CD8-positive, alpha-beta memory T cell (primary cell): Measurements from ENCODE around the gene PHPT1. TPM values are rescaled to one million over a fixed set of nuclear protein-coding genes. Genes with fewer than 3 reads are reported as not detected.
"Not testable (repeated sequence)": the region's sequence is repeated elsewhere in the genome, so short reads cannot be mapped to it uniquely, and the experiment has no call there.

Experiments
- CTCF ChIA-PET: fragments of 350-600 bp; sonication (Branson Sonifier 250); formaldehyde crosslinking; loops from one replicate; lab custom pipeline; 2021; ENCODE audit warnings: antibody characterized with exemption; lab: Charles Lee
- POLR2A ChIA-PET: fragments of 350-600 bp; sonication (Branson Sonifier 250); formaldehyde crosslinking; loops from one replicate; lab custom pipeline; 2021; ENCODE audit warnings: antibody characterized with exemption; lab: Charles Lee
- DNase-seq, 5 donors: peaks; one replicate each; pipeline versions ENCODE4 v3.0.0 to v3.0.0-alpha.2; 2020 to 2022; ENCODE audit warnings: mixed read lengths in 1 of 5
- H3K27ac ChIP-seq: one replicate; pipeline ENCODE4 v1.7.0; 2013; ENCODE audit warnings: low read depth, mild to moderate bottlenecking, low read length, moderate library complexity
- H3K27me3 ChIP-seq: 2 replicates; pipeline ENCODE4 v1.7.0; 2013; ENCODE audit warnings: low read length, mild to moderate bottlenecking; ENCODE audit not compliant: insufficient read depth, poor library complexity, severe bottlenecking
- H3K36me3 ChIP-seq: 2 replicates; pipeline ENCODE4 v1.7.0; 2013; ENCODE audit warnings: mild to moderate bottlenecking, low read length, moderate library complexity; ENCODE audit not compliant: insufficient read depth
- H3K4me1 ChIP-seq: 2 replicates; pipeline ENCODE4 v1.7.0; 2013; ENCODE audit warnings: mild to moderate bottlenecking, low read length, moderate library complexity; ENCODE audit not compliant: insufficient read depth
- H3K4me3 ChIP-seq: 2 replicates; pipeline ENCODE4 v1.7.0; 2013; ENCODE audit warnings: mild to moderate bottlenecking, low read length
- H3K9me3 ChIP-seq: 2 replicates; pipeline ENCODE4 v1.7.0; 2013; ENCODE audit warnings: mild to moderate bottlenecking, low read length
- H3K27ac Mint-ChIP-seq, 8 donors: one replicate each; pipeline ENCODE4 v1.8.0; 2020 to 2021; ENCODE audit warnings: mixed read lengths in 8 of 8, mild to moderate bottlenecking in 6 of 8, inconsistent platforms in 3 of 8, moderate library complexity in 3 of 8
- H3K27me3 Mint-ChIP-seq, 2 donors: one replicate each; pipeline ENCODE4 v1.8.0; 2020 to 2021; ENCODE audit warnings: mixed read lengths in 2 of 2, mild to moderate bottlenecking in 1 of 2, moderate library complexity in 1 of 2
- H3K36me3 Mint-ChIP-seq, 3 donors: one replicate each; pipeline ENCODE4 v1.8.0; 2020 to 2021; ENCODE audit warnings: mixed read lengths in 3 of 3, inconsistent platforms in 1 of 3, mild to moderate bottlenecking in 1 of 3
- H3K4me1 Mint-ChIP-seq, 3 donors: one replicate each; pipeline ENCODE4 v1.8.0; 2020 to 2021; ENCODE audit warnings: mixed read lengths in 3 of 3, inconsistent platforms in 1 of 3, mild to moderate bottlenecking in 1 of 3
- H3K4me3 Mint-ChIP-seq, 7 donors: one replicate each; pipeline ENCODE4 v1.8.0; 2020 to 2021; ENCODE audit warnings: mixed read lengths in 7 of 7, mild to moderate bottlenecking in 6 of 7, moderate library complexity in 4 of 7, inconsistent platforms in 2 of 7
- H3K9me3 Mint-ChIP-seq, 5 donors: one replicate each; pipeline ENCODE4 v1.8.0; 2020 to 2022; ENCODE audit warnings: mixed read lengths in 5 of 5, mild to moderate bottlenecking in 3 of 5, moderate library complexity in 2 of 5, inconsistent platforms in 1 of 5
- polyA plus RNA-seq: library from polyadenylated mRNA; unstranded; fragments of 300-500 nt; fragmentation: Illumina TruSeq; gene quantifications from one replicate; pipeline ENCODE4 v1.2.3, GENCODE V29; 2021
- total RNA-seq, 2 experiments: library from RNA; stranded (reverse); gene quantifications; one replicate each; pipeline ENCODE4 v1.2.3, GENCODE V29; 2021

PHPT1 gene
- total and polyA plus RNA-seq, 3 experiments from 2014 or later = 100.0 to 110 (median 108) TPM

DNA sequence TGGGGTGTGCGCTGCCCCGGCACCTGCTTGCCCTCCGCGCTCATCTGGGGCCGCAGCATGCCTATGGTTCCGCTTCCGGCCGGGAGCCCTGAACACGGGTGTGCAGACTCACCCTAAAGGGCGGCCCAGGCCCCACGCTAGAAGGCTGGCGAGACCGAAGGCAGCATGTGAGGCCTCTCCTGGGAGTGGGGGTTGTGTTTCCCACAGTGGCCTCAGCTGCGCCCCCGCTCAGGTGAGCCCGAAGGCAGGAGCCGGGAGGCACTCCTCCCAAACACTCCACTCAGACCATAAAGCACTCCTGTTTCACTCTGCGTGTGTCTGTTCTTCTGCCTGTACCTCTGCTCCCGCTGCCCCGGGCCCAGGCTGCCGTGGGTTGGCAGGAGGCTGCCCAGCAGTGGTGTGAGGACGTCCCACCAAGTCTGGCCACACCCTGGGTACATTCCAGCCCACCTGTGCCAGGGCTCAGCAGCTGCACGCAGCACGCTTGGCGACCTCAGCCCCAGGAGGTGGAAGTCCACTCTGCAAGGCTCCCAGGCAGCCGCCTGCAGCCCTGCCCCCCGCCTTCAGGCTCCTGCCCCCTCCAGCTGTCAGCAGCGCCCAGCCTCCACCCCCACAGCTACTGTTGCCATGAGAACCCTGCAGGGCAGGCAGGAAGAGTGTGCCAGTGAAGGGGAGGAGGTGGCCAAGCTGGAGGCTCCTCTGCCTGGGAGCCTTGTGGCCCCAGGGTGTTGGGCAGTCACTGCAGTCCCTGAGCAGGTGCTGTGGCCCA lies 8.1 kb upstream of the PHPT1 start:
- Histone ChIP-seq H3K4me3 (no peak overlapping the region), H3K27me3 (no peaks in the 10 kb centered on the region), H3K9me3 (no peaks in the 10 kb centered on the region), H3K27ac (no peak overlapping the region), H3K4me1 (peaks cover 14% of the 10 kb centered on the region), H3K36me3 (no peaks in the 10 kb centered on the region)
- no peak overlapping the region for H3K4me3 Mint-ChIP-seq
- H3K9me3 Mint-ChIP-seq = no peaks in the 10 kb centered on the region
- DNase-seq = no peak
- peaks cover 0 to 18% (median 0%) of the 10 kb centered on the region in 3 donors for H3K36me3 Mint-ChIP-seq
- H3K27me3 Mint-ChIP-seq = peaks cover 3 to 10% of the 10 kb centered on the region in 2 donors
- ChIA-PET CTCF (interaction anchor here (1.0 to 4.9 kb wide), 11 partner anchors 8 to 194 kb away, joined by 3 to 45 read pairs (median 12); partner anchors contain the start of gene TRAF2), POLR2A (no interaction called here)
- peaks cover 8 to 17% (median 12%) of the 10 kb centered on the region in 3 donors for H3K4me1 Mint-ChIP-seq
- H3K27ac Mint-ChIP-seq = no peak overlapping the region

DNA sequence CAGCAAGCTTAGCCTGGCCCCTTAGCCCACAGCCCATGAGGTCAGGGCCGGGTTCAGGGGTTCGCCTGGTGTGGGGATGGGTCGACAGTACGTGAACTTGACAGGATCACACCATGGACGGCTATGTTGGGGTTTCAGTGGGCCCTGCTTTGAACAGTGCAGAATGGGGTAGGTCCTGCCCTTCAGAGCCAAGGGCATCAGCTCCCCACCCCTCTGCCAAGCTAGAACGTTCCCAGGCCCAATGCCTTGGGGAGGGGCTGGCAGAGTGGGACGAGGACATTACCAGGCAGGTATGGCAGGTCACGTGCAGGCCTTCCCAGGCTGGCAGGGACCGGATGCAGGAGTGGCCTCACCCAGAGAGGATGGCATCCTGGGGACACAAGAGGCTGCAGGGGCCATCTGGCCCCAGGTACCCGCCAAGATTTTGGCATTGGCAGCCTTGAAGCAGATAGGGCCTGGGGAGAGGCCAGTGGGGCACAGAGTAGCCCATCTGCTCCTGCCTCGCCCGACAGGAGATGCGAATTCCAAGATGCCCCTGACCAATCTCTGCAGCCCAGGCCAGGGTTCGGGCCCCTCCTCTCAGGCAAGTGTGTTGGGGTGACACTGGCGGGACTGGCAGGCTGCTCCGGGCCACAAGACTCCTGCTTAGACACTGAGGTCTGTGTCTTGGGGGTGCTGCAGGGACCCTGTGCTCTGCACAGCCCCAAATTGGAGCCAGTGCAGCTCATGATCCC lies 7.4 kb upstream of the PHPT1 start:
- not testable (repeated sequence) for H3K9me3 Mint-ChIP-seq, H3K9me3 ChIP-seq, H3K4me3 ChIP-seq, DNase-seq, H3K36me3 ChIP-seq, H3K27me3 ChIP-seq, H3K27ac ChIP-seq
- peak overlapping the region in 7 of 8 donors; percentile 37 to 79 (median 58) for H3K27ac Mint-ChIP-seq
- CTCF ChIA-PET = interaction anchor here (0.6 to 4.9 kb wide), 33 partner anchors 9 to 315 kb away, joined by 3 to 45 read pairs (median 4); partner anchors contain the start of genes CLIC3, MAMDC4, NPDC1 and RABL6
- H3K36me3 Mint-ChIP-seq = peaks cover 0 to 18% (median 0%) of the 10 kb centered on the region in 3 donors
- peak overlapping the region; percentile 86 to 96 (median 88) for H3K4me3 Mint-ChIP-seq
- peaks cover 14% of the 10 kb centered on the region for H3K4me1 ChIP-seq
- peaks cover 8 to 22% (median 14%) of the 10 kb centered on the region in 3 donors for H3K4me1 Mint-ChIP-seq
- POLR2A ChIA-PET = interaction anchor here (0.6 to 2.2 kb wide), 5 partner anchors 20 to 193 kb away, joined by 3 to 9 read pairs (median 4); no protein-coding TSS in a partner anchor
- H3K27me3 Mint-ChIP-seq = peaks cover 7 to 13% of the 10 kb centered on the region in 2 donors

DNA sequence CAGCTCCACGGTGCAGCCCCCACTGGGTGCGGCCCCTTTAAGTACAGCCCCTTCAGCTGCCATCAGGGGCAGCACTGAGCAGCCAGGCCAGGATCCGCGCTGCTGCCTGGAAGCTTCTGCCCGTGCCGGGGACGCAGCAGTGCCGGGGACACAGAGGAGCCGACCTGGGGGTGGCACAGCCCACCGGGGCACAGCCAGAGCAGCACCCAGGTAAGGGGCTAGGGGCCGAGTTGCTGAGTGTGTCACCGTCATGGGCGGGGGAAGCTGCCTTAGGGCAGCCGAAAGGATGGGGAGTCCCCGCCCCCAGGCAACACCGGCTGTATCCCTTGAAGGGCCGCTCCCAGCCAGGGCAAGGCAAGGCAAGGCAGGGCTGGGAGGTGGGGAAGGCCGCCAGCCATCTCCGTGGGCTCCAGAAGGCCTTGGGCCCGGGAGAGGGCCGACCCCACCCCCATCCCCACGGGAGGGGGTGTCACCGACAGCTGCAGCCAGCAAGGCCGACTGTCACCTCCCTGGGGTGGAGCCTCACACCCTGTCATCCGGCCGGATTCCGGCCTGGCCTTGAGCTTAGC lies 6.7 kb upstream of the PHPT1 start, which contains the start of gene AJM1:
Gene AJM1, plus strand, starts transcription at position 99 of the 569 bp plus-strand sequence. CDS start 1,937 bp downstream, outside the sequence.
- H3K27me3 Mint-ChIP-seq = peaks cover 7 to 15% of the 10 kb centered on the region in 2 donors
- ChIA-PET POLR2A (interaction anchor here (0.6 to 2.2 kb wide), 6 partner anchors 21 to 192 kb away, joined by 3 to 9 read pairs (median 4); partner anchors contain the start of gene EDF1), CTCF (interaction anchor here (0.6 to 4.9 kb wide), 37 partner anchors 9 to 314 kb away, joined by 3 to 45 read pairs (median 4); partner anchors contain the start of genes CLIC3, MAMDC4, NPDC1 and RABL6)
- peaks cover 8 to 25% (median 14%) of the 10 kb centered on the region in 3 donors for H3K4me1 Mint-ChIP-seq
- peak within 1 kb of the TSS; percentile 71 for H3K4me3 ChIP-seq
- peaks cover 0 to 18% (median 0%) of the 10 kb centered on the region in 3 donors for H3K36me3 Mint-ChIP-seq
- H3K4me1 ChIP-seq = peaks cover 15% of the 10 kb centered on the region
- peak within 1 kb of the TSS; percentile 37 to 84 (median 68) for H3K27ac Mint-ChIP-seq
- H3K4me3 Mint-ChIP-seq = peak within 1 kb of the TSS; percentile 86 to 96 (median 88)
- H3K9me3 ChIP-seq, H3K27me3 ChIP-seq, H3K9me3 Mint-ChIP-seq, H3K27ac ChIP-seq, H3K36me3 ChIP-seq: not testable (repeated sequence)
- DNase-seq = peak; percentile 72 to 86 (median 75)

DNA sequence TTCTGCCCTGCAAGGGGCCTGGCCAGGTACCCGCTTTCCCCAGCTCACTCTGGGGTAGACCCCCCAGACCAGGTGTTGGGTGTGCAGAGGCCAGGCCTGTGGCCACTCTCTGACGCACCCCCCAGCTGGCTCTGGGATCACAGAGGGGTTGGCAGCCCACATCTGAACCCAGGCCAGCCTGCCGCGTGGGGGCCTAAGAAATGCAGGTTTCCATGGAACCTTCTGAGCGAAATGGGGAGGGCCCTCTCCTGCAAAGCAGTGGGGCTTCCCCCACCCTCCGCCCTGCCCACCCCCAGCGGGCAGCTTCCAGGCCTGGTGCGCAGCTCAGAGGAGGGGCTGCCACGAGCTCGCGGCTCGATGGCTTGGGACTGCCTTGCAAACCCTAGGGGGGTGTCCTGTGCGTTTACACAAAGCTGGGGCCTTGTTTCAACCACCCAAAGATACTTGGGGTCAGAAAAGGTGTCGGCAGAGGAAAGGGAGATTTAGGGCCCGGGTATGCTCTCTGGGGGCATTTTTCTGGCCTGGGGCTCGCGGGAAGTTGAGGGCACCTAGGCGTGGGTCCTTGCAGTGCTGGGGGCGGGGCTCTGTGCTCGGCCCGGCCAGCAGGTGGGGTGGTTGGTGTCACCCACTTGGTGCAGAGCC lies 5.9 kb upstream of the PHPT1 start:
- Mint-ChIP-seq H3K36me3 (peaks cover 0 to 16% (median 0%) of the 10 kb centered on the region in 3 donors), H3K4me3 (peak overlapping the region; percentile 75 to 89 (median 81)), H3K4me1 (peaks cover 8 to 33% (median 20%) of the 10 kb centered on the region in 3 donors), H3K27ac (peak overlapping the region in 7 of 8 donors; percentile 50 to 83 (median 57)), H3K27me3 (peaks cover 11 to 21% of the 10 kb centered on the region in 2 donors)
- peaks cover 23% of the 10 kb centered on the region for H3K4me1 ChIP-seq
- not testable (repeated sequence) for H3K4me3 ChIP-seq, H3K9me3 Mint-ChIP-seq, DNase-seq, H3K27me3 ChIP-seq, H3K9me3 ChIP-seq, H3K36me3 ChIP-seq, H3K27ac ChIP-seq
- CTCF ChIA-PET = interaction anchor here (0.8 to 4.9 kb wide), 22 partner anchors 8 to 234 kb away, joined by 3 to 45 read pairs (median 8); partner anchors contain the start of genes CLIC3, MAMDC4, NPDC1 and RABL6
- POLR2A ChIA-PET = interaction anchor here (0.8 to 2.2 kb wide), 4 partner anchors 23 to 156 kb away, joined by 3 to 9 read pairs (median 4); partner anchors contain the start of gene EDF1

DNA sequence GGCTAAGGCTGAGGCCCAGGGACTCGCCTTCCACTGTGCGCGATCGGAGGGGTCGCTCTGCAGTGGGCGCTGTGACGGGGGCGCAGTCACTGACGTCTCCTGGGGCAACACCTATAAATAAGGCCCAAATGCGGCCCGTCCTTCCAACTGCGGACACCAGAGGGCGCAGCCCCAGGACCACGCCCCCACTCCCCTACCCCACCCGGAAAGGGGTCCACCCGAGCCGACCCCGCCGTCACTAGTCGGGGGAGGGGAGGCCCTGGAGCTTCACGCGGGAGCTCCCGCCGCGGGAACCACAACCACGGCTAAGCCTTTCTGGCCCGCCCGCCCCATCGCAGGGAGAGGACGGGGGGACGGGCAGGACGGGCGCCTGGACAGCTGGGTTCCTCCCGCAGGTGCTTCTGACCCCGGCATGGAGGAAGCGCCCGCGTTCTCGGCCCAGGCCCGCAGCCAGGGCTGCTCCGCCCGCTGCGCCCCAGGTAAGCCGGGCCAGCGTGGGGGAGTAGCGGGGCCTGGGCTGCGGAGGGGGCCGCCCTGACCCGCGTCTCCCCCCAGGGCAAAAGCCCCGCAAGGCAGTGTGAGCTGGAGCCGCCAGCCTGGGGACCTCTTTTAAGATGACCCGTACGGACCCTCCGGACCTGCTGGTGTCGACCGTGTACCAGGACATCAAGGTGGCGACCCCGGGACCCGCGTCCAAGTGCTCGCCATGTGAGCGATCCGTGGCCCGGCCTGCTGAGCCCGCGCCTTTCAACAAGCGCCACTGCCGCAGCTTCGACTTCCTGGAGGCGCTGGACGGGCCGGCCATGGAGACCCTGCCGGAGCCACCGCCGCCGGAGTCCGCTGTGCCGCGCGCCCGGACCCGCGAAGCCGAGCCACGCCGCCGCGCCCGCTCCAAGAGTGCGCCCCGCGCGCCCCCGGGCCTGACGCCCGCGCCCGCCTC lies 5.1 kb upstream of the PHPT1 start:
- peaks cover 0 to 13% (median 0%) of the 10 kb centered on the region in 3 donors for H3K36me3 Mint-ChIP-seq
- H3K4me1 Mint-ChIP-seq = peaks cover 8 to 35% (median 21%) of the 10 kb centered on the region in 3 donors
- peaks cover 23% of the 10 kb centered on the region for H3K4me1 ChIP-seq
- peaks cover 11 to 24% of the 10 kb centered on the region in 2 donors for H3K27me3 Mint-ChIP-seq
- not testable (repeated sequence) for H3K27ac ChIP-seq, H3K27me3 ChIP-seq, H3K9me3 Mint-ChIP-seq, H3K4me3 ChIP-seq, H3K9me3 ChIP-seq, H3K36me3 ChIP-seq
- peak overlapping the region in 6 of 8 donors; percentile 50 to 83 (median 60) for H3K27ac Mint-ChIP-seq
- POLR2A ChIA-PET = interaction anchor here (1.1 to 2.2 kb wide), 2 partner anchors 42 to 44 kb away, joined by 4 to 9 read pairs; no protein-coding TSS in a partner anchor
- DNase-seq = peak; percentile 44 to 78 (median 49)
- H3K4me3 Mint-ChIP-seq = peak overlapping the region; percentile 75 to 89 (median 81)
- CTCF ChIA-PET = interaction anchor here (0.8 to 4.9 kb wide), 13 partner anchors 16 to 191 kb away, joined by 3 to 45 read pairs (median 9); partner anchors contain the start of genes RABL6 and TRAF2

DNA sequence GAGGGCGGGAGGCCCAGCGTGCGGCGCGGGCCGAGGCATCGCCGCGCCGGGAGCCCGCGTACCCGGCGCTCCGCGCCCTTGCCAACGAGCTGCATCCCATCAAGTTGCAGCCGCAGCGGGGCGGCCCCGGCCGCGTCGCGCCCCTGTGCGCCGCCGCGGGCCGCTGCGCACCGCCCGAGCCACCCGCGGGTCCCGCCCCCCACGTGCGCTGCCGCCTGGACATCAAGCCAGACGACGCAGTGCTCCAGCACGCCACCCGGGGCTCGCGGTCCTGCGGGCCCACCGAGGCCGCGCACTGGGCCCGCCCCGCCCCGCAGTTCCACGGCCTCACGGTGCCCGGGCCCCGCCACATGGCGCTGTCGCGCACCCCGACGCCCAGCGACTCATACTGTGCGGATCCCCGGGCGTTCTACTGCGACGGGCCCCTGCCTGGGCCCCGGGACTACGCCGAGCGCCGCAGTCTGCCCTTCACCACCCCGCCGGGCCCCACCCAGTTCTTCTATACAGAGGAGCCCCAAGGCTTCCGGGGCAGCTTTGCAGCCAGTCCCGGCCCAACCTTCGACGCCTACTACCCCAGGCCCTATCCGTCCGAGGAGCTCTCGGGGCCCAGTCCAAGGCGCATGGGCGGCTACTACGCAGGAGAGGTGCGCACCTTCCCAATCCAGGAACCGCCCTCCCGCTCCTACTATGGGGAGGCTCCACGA lies 4.3 kb upstream of the PHPT1 start:
- H3K27ac Mint-ChIP-seq = peak overlapping the region in 2 of 8 donors; percentile 34 to 75
- Histone ChIP-seq H3K9me3 (no peaks in the 10 kb centered on the region), H3K27me3 (peaks cover 4% of the 10 kb centered on the region), H3K4me3 (no peak overlapping the region), H3K4me1 (peaks cover 26% of the 10 kb centered on the region), H3K36me3 (no peaks in the 10 kb centered on the region), H3K27ac (no peak overlapping the region)
- H3K4me1 Mint-ChIP-seq = peaks cover 8 to 40% (median 24%) of the 10 kb centered on the region in 3 donors
- H3K9me3 Mint-ChIP-seq = peaks cover 0 to 3% (median 0%) of the 10 kb centered on the region in 5 donors
- ChIA-PET CTCF (interaction anchor here (0.8 to 4.9 kb wide), 7 partner anchors 21 to 190 kb away, joined by 3 to 45 read pairs (median 4); partner anchors contain the start of gene PAXX), POLR2A (interaction anchor here (1.1 kb wide), 1 partner anchor 99 kb away, joined by 3 read pairs; the partner anchor contains the start of gene FBXW5)
- peaks cover 0 to 10% (median 0%) of the 10 kb centered on the region in 3 donors for H3K36me3 Mint-ChIP-seq
- no peak for DNase-seq
- H3K27me3 Mint-ChIP-seq = peaks cover 11 to 27% of the 10 kb centered on the region in 2 donors
- peak overlapping the region in 5 of 7 donors; percentile 36 to 66 (median 44) for H3K4me3 Mint-ChIP-seq
